MM.1S (cell line): ENCODE data around the gene KANSL3.

ENCODE experiments used
- CTCF ChIP-seq: fragments of 300-600 bp; sonication (generic); IDR thresholded peaks from 2 replicates; pipeline ENCODE4 v1.5.1; 2016; ENCODE audit warnings: antibody characterized with exemption, low read length, mixed read lengths
- EZH2 ChIP-seq: fragments of 300-600 bp; sonication (generic); optimal IDR thresholded peaks from 2 replicates; pipeline ENCODE3; 2017; ENCODE audit warnings: low read depth, mild to moderate bottlenecking, antibody characterized with exemption, low read length, mixed read lengths
- EZH2phosphoT487 ChIP-seq: fragments of 300-600 bp; sonication (generic); IDR thresholded peaks from 2 replicates; pipeline ENCODE4 v1.6.1; 2018; ENCODE audit warnings: antibody characterized with exemption, low read length

- no peak for TF ChIP-seq CTCF
- TF ChIP-seq EZH2phosphoT487: no peak
- no peak for TF ChIP-seq EZH2
Measured at GRCh38 chr2:96636551-96637171, 1.5 kb downstream of the KANSL3 start.
